COLO829 (cell line): ENCODE results near the gene FOXJ1.

Experiments
- DNase-seq: peaks from one replicate; pipeline ENCODE4 v3.0.0; 2012; ENCODE audit warnings: low spot score

FOXJ1 gene

GRCh38 chr17:76091526-76092286 lies 49.3 kb downstream of the FOXJ1 start:
- no peak for DNase-seq

- no peak for DNase-seq
Observed at GRCh38 chr17:76090517-76091129, 50.4 kb downstream of the FOXJ1 start.

GRCh38 chr17:76089680-76090516 lies 51.1 kb downstream of the FOXJ1 start:
- no peak for DNase-seq

GRCh38 chr17:76088868-76089576 lies 52.0 kb downstream of the FOXJ1 start:
- no peak for DNase-seq

- DNase-seq: no peak
Observed at GRCh38 chr17:76088041-76088867, 52.8 kb downstream of the FOXJ1 start.

- no peak for DNase-seq
Observed at GRCh38 chr17:76087531-76087930, 53.5 kb downstream of the FOXJ1 start.

- DNase-seq: no peak
Observed at GRCh38 chr17:76086384-76086783, 54.7 kb downstream of the FOXJ1 start.
